ENCODE measurements around the gene FAM83D. TPM values are rescaled to one million over a fixed set of nuclear protein-coding genes. Genes with fewer than 3 reads are reported as not detected.

The FAM83D gene
- total RNA-seq, 4 donors from 2014 or later = 6.3 to 13.5 (median 7.8) TPM

DNA sequence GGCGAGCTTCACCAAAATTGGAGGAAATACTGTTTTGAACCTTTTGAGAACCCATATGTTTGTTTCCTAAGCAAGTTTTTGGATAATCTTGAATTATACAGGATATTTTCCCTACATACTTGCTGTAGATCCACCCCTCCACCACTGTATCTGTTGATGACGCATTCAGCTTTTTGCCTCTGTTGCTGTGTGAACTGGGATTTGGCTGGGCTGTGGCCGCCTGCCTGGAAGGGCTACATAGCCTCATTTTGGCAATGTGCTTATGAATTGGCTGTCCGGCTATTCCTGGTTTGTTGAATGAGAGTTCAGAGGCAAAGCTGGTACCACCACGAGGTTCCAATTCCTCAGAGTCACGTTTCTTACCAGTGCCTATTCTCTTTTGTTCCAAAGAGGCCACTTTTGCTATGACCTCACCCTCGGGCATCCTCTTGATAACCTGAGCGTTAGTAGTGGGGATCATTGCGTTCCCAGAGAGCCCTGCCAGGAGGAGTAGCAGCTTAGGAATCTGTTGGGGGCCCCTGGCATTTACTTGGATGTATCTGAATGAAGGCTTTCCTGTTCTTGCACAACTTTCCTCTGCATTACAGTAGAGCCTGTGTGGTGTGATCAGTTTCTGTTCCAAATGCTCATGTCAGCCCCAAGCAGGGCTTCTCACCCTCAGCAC lies 6.4 kb downstream of the FAM83D start:
- H3K36me3 ChIP-seq = no peaks in the 10 kb centered on the region
- TF ChIP-seq, protein P1, sequence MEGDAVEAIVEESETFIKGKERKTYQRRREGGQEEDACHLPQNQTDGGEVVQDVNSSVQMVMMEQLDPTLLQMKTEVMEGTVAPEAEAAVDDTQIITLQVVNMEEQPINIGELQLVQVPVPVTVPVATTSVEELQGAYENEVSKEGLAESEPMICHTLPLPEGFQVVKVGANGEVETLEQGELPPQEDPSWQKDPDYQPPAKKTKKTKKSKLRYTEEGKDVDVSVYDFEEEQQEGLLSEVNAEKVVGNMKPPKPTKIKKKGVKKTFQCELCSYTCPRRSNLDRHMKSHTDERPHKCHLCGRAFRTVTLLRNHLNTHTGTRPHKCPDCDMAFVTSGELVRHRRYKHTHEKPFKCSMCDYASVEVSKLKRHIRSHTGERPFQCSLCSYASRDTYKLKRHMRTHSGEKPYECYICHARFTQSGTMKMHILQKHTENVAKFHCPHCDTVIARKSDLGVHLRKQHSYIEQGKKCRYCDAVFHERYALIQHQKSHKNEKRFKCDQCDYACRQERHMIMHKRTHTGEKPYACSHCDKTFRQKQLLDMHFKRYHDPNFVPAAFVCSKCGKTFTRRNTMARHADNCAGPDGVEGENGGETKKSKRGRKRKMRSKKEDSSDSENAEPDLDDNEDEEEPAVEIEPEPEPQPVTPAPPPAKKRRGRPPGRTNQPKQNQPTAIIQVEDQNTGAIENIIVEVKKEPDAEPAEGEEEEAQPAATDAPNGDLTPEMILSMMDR (IDR thresholded peaks at IDR 0.05) = no peak
- no peak for TF ChIP-seq POLR2A (IDR thresholded peaks at IDR 0.05)
- peak overlapping the region in 1 of 4 donors; percentile 58 for H3K27ac ChIP-seq
- no peaks in the 10 kb centered on the region for H3K9me3 ChIP-seq
- H3K4me1 ChIP-seq = peaks cover 0 to 3% (median 0%) of the 10 kb centered on the region in 4 donors
- no peak overlapping the region for H3K4me3 ChIP-seq
- DNase-seq = peak in 1 of 3 donors; percentile 37
- H3K27me3 ChIP-seq = no peaks in the 10 kb centered on the region

DNA sequence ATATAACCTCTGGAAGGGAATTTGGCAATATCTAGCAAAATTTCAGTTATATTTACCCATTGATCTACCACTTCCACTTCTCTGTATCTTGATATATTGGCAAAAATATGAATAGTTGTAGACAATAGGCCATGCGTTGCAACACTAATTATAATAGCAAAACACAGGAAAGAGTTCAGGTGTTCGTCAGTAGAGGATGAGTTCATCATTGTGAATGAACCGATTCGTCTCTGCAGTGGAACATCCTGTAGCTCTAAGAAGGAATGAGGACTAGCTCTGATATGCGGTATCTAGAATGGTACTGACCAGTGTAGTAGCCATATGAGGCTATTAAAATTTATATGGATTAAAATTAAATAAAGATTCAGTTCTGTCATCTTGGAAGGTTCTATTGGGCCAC lies 8.3 kb downstream of the FAM83D start:
- no peak overlapping the region for H3K4me3 ChIP-seq
- no peaks in the 10 kb centered on the region for H3K9me3 ChIP-seq
- peak overlapping the region in 1 of 4 donors; percentile 6 for H3K27ac ChIP-seq
- H3K4me1 ChIP-seq = no peaks in the 10 kb centered on the region
- H3K27me3 ChIP-seq = no peaks in the 10 kb centered on the region
- no peaks in the 10 kb centered on the region for H3K36me3 ChIP-seq
- no peak for TF ChIP-seq POLR2A (IDR thresholded peaks at IDR 0.05)
- TF ChIP-seq, protein P1 (IDR thresholded peaks at IDR 0.05) = no peak
- DNase-seq = no peak

DNA sequence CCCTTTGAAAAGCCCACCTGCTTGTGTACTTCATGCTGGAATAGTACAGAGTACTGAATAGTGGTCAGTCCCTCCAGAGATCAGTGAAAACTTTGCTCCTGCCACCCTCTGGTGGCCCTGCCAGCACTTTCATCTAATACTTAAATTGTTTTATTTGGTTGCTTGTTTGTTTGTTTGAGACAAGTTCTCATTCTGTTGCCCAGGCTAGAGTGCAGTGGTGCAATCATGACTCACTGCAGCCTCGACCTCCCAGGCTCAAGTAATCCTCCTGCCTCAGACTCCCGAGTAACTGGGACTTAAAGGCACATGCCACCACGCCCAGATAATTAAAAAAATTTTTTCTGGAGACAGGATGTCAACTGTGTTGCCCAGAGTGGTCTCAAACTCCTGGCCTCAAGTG lies 9.1 kb downstream of the FAM83D start:
- no peaks in the 10 kb centered on the region for H3K36me3 ChIP-seq
- peak overlapping the region in 1 of 4 donors; percentile 6 for H3K27ac ChIP-seq
- H3K4me3 ChIP-seq = no peak overlapping the region
- TF ChIP-seq POLR2A (IDR thresholded peaks at IDR 0.05) = no peak
- TF ChIP-seq, protein P1 (IDR thresholded peaks at IDR 0.05) = peak in 1 of 6 experiments; percentile 23
- H3K9me3 ChIP-seq = no peaks in the 10 kb centered on the region
- no peak for DNase-seq
- H3K27me3 ChIP-seq = no peaks in the 10 kb centered on the region
- no peaks in the 10 kb centered on the region for H3K4me1 ChIP-seq

DNA sequence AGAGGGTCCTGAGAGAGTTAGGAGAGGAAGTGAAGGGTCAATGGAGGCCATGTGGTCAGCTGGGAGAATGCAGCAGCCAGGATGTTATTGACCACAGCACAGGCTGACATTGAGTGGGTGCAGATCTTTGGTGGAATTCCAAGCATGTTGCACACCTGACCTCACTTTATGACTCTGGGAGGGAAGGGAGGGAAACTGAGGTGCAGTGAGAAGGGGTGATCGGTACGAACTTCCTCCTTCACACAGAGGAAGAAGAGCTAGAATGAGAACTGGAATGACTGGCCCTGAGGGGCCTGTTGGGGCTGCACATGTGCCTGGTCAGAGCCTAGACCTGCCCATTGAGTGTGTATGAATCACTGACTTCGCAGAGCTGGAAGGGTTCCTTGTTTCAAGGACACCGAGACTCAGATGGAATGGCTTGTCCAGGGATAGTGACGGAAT lies 9.8 kb downstream of the FAM83D start:
- H3K27ac ChIP-seq = no peak overlapping the region
- no peak for DNase-seq
- no peaks in the 10 kb centered on the region for H3K36me3 ChIP-seq
- no peaks in the 10 kb centered on the region for H3K9me3 ChIP-seq
- TF ChIP-seq, protein P1 (IDR thresholded peaks at IDR 0.05) = no peak
- TF ChIP-seq POLR2A (IDR thresholded peaks at IDR 0.05) = no peak
- no peaks in the 10 kb centered on the region for H3K4me1 ChIP-seq
- no peak overlapping the region for H3K4me3 ChIP-seq
- no peaks in the 10 kb centered on the region for H3K27me3 ChIP-seq

DNA sequence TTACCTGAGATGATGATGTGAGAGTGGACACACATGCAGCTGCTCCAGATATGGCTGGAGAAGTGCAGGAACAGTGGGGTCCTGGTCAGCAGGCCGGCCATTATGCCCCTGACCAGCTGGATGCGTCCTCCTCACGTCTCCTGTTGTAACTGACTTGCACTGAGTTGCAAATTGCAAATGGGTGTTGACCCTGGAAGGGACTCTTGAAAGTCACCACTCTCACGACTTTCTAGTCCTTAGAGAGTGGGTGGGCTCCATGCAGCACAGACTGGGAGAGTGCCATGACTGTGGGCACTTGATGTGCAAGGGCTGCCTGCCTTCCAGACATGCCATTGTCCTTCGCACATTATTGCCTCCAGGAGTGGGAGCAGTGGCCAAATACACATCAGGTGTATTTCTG lies 10.8 kb downstream of the FAM83D start:
- Histone ChIP-seq H3K9me3 (no peaks in the 10 kb centered on the region), H3K27me3 (no peaks in the 10 kb centered on the region), H3K4me1 (no peaks in the 10 kb centered on the region), H3K36me3 (no peaks in the 10 kb centered on the region), H3K4me3 (no peak overlapping the region), H3K27ac (no peak overlapping the region)
- TF ChIP-seq, protein P1 (IDR thresholded peaks at IDR 0.05) = no peak
- TF ChIP-seq POLR2A (IDR thresholded peaks at IDR 0.05) = no peak
- no peak for DNase-seq
